ENCODE results near the gene NEIL3.
A peak's percentile ranks its signal among the peaks of the same experiment; 100 is the strongest.

Gene NEIL3

DNA sequence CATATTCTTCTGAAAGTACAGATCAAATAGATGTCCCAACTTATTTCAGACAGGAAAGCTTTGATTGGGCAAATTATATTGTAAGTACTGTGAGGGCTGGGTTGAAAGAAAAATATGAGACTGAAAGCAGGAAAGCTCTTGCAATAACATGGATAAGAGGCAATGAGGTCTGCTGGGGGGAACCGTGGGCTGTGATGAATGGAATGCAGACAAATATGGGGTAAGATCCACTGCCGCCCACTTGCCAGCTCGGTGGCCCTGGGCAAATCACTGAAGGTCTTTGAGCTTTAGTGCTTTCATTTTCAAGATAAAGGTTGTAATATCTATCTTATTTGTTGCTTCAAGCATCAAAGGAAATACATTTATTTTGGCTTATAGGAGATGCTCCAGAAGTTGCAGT lies 81.6 kb downstream of the NEIL3 start:
- H3K4me3 ChIP-seq, result no peak overlapping the region

DNA sequence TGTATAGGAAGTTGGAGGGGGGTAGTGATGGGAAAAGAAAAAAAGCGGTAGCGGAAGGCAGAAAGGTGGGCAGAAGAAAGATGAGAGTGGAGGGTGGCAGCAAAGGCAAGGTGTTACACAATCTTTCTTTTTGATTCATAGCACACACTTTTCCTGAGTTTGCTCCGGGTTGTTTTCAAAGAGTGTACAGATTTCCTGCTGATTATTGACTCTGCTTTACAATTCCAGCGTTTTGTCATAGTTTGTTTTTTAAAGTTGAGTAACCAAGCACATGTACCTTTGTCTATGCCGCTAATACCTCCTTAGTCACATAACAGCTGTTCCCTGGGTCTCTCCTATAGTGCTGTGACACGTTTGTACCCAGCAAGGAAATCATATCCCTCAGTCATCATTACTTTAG lies 82.3 kb downstream of the NEIL3 start:
- in situ Hi-C loops (cut with MboI; ENCODE audit: low sequenced_read_pairs), result no loop called here
- Histone ChIP-seq H3K9me3 (no peaks in the 10 kb centered on the region), H3K4me3 (no peak overlapping the region), H3K4me1 (no peaks in the 10 kb centered on the region), H3K36me3 (replicated peaks) (no peaks in the 10 kb centered on the region), H3K27me3 (ENCODE audit: low read depth) (no peaks in the 10 kb centered on the region)
- DNase-seq (ENCODE audit: low spot score in 2 of 2), result no peak

More for the DNA sequence above, 81.6 kb downstream of the NEIL3 start:
- Histone ChIP-seq H3K27me3 (ENCODE audit: low read depth) (no peaks in the 10 kb centered on the region), H3K36me3 (replicated peaks) (no peaks in the 10 kb centered on the region), H3K4me1 (no peaks in the 10 kb centered on the region; the same call in 1 of the 2 replicates), H3K9me3 (no peaks in the 10 kb centered on the region)
- in situ Hi-C loops (cut with MboI; ENCODE audit: low sequenced_read_pairs), result no loop called here
- DNase-seq (ENCODE audit: low spot score in 2 of 2), result no peak

DNA sequence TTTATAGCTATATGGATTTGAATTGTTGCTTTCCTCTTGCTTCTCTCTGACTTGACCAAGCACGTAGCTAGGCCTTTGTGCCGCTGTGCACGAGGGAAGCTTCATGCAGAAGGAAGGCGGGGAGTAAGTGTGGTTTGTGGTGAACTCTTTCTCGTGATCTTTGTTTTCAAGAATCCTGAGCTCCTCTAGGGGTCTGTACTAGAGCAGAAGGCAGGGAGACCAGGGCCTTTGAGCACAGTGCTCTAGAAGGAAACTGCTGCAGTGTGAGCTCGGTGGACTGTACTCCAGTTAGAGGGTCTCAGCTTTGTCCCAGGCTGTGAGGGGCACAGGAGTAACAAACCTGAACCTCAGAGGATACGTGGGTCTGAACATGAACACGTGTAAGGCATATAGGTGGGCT lies 83.6 kb downstream of the NEIL3 start:
- H3K9me3 ChIP-seq, result no peaks in the 10 kb centered on the region
- H3K4me1 ChIP-seq, result no peaks in the 10 kb centered on the region
- H3K27me3 ChIP-seq (ENCODE audit: low read depth), result no peaks in the 10 kb centered on the region
- in situ Hi-C loops (cut with MboI; ENCODE audit: low sequenced_read_pairs), result no loop called here
- DNase-seq (ENCODE audit: low spot score in 2 of 2), result no peak
- H3K36me3 ChIP-seq (replicated peaks), result no peaks in the 10 kb centered on the region
- H3K4me3 ChIP-seq, result no peak overlapping the region

GRCh38 chr4:177396352-177396751 lies 86.7 kb downstream of the NEIL3 start:
- no peaks in the 10 kb centered on the region for H3K36me3 ChIP-seq (replicated peaks)
- in situ Hi-C loops (cut with MboI; ENCODE audit: low sequenced_read_pairs), result no loop called here
- H3K9me3 ChIP-seq, result no peaks in the 10 kb centered on the region
- no peak overlapping the region for H3K4me3 ChIP-seq
- DNase-seq (ENCODE audit: low spot score in 2 of 2), result no peak
- no peaks in the 10 kb centered on the region for H3K4me1 ChIP-seq
- H3K27me3 ChIP-seq (ENCODE audit: low read depth), result no peaks in the 10 kb centered on the region

- in situ Hi-C loops (cut with MboI; ENCODE audit: low sequenced_read_pairs), result no loop called here
- Histone ChIP-seq H3K9me3 (no peaks in the 10 kb centered on the region), H3K4me3 (no peak overlapping the region), H3K36me3 (replicated peaks) (no peaks in the 10 kb centered on the region), H3K4me1 (no peaks in the 10 kb centered on the region), H3K27me3 (ENCODE audit: low read depth) (no peaks in the 10 kb centered on the region)
- no peak for DNase-seq (ENCODE audit: low spot score in 2 of 2)
Observed at GRCh38 chr4:177400030-177400429, 90.4 kb downstream of the NEIL3 start.

GRCh38 chr4:177401658-177402273 lies 92.1 kb downstream of the NEIL3 start:
- Histone ChIP-seq H3K9me3 (no peaks in the 10 kb centered on the region), H3K36me3 (replicated peaks) (no peaks in the 10 kb centered on the region), H3K27me3 (ENCODE audit: low read depth) (no peaks in the 10 kb centered on the region), H3K4me3 (no peak overlapping the region), H3K4me1 (no peaks in the 10 kb centered on the region)
- no peak for DNase-seq (ENCODE audit: low spot score in 2 of 2)
- in situ Hi-C loops (cut with MboI; ENCODE audit: low sequenced_read_pairs), result no loop called here

DNA sequence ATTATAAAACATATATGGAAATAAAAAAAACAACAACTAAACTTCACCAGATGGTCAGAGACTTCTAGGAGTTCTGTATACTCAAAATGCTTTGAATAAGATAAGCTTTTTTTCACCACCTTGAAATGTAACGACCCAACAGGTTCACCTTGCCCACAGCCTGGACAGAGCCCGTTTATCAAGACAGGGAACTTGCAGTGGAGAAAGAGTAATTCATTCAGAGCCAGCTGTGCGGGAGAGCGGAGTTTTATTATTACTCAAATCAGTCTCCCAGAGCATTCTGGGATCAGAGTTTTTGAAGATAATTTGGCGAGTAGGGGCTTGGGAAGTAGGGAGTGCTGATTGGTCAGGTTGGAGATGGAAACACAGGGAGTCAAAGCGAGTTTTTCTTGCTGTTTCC lies 94.1 kb downstream of the NEIL3 start:
- Histone ChIP-seq H3K9me3 (no peaks in the 10 kb centered on the region), H3K27me3 (ENCODE audit: low read depth) (no peaks in the 10 kb centered on the region), H3K4me1 (no peaks in the 10 kb centered on the region), H3K4me3 (no peak overlapping the region), H3K36me3 (replicated peaks) (no peaks in the 10 kb centered on the region)
- in situ Hi-C loops (cut with MboI; ENCODE audit: low sequenced_read_pairs), result no loop called here
- no peak for DNase-seq (ENCODE audit: low spot score in 2 of 2)

DNA sequence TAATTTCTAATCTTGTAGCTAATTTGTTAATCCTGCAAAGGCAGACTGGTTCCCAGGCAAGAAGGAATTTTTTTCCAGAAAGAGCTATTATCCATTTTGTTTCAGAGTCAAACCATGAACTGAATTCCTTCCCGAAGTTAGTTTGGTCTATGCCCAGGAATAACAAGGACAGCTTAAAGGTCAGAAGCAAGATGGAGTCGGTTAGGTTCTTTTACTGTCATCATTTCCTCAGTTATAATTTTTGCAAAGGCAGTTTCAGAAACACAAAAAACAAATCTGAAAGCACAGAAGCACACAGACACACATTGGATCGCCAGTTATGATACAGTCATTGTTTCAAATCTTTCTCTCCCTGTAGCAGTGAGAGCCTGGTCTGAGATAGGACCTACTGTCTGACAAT lies 94.7 kb downstream of the NEIL3 start:
- DNase-seq (ENCODE audit: low spot score in 2 of 2), result no peak
- H3K36me3 ChIP-seq (replicated peaks), result no peaks in the 10 kb centered on the region
- in situ Hi-C loops (cut with MboI; ENCODE audit: low sequenced_read_pairs), result no loop called here

GRCh38 chr4:177404986-177405385 lies 95.3 kb downstream of the NEIL3 start:
- no peak overlapping the region for H3K4me3 ChIP-seq
- in situ Hi-C loops (cut with MboI; ENCODE audit: low sequenced_read_pairs), result no loop called here
- H3K4me1 ChIP-seq, result no peaks in the 10 kb centered on the region
- no peaks in the 10 kb centered on the region for H3K27me3 ChIP-seq (ENCODE audit: low read depth)
- DNase-seq (ENCODE audit: low spot score in 2 of 2), result no peak
- H3K9me3 ChIP-seq, result no peaks in the 10 kb centered on the region
- no peaks in the 10 kb centered on the region for H3K36me3 ChIP-seq (replicated peaks)

More for the DNA sequence above, 94.7 kb downstream of the NEIL3 start:
- no peaks in the 10 kb centered on the region for H3K4me1 ChIP-seq
- H3K4me3 ChIP-seq, result no peak overlapping the region
- no peaks in the 10 kb centered on the region for H3K9me3 ChIP-seq
- no peaks in the 10 kb centered on the region for H3K27me3 ChIP-seq (ENCODE audit: low read depth)

DNA sequence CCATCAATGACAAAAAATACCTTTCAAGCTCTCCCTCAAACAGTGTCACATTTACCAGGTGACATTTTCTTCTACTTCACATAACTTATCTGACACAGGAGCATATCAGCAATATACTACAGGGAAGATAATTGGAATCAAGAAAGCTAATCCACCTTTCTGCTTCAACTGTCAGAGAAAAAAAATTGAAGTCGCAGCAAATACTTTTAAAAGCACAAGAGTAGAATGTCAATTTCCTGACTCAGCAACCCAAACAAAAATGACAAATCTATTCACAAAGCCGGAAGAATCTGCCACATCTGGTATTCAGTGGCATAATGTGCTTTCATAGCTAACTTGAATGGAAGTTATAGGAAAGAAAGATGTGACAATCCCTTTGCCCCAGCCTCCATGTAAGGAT lies 95.8 kb downstream of the NEIL3 start:
- in situ Hi-C loops (cut with MboI; ENCODE audit: low sequenced_read_pairs), result no loop called here
- no peak overlapping the region for H3K4me3 ChIP-seq
- no peak for DNase-seq (ENCODE audit: low spot score in 2 of 2)

DNA sequence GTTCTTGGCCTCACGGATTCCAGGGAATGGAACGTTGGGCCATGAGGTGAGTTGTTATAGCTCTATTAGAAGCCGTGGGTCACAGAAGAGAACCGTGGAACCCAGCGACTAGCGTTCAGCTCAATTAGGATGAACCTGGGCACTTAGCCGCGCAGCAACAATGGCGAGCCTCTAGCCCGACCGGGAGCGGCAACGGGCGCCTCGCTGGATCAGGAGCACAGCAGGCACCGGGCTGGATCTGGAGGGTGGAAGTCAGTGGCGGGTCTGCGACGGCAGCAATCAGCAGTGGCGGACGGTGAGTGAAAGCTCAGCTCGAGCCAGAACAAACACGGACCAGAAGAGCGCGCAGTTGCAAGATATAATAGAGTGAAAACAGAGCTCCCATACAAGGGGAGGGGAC lies 98.3 kb downstream of the NEIL3 start:
- no peak for DNase-seq (ENCODE audit: low spot score in 2 of 2)
- no peaks in the 10 kb centered on the region for H3K27me3 ChIP-seq (ENCODE audit: low read depth)
- in situ Hi-C loops (cut with MboI; ENCODE audit: low sequenced_read_pairs), result no loop called here
- H3K4me1 ChIP-seq, result no peaks in the 10 kb centered on the region
- H3K36me3 ChIP-seq (replicated peaks), result no peaks in the 10 kb centered on the region
- no peak overlapping the region for H3K4me3 ChIP-seq
- no peaks in the 10 kb centered on the region for H3K9me3 ChIP-seq

More for the DNA sequence above, 95.8 kb downstream of the NEIL3 start:
- H3K9me3 ChIP-seq, result no peaks in the 10 kb centered on the region
- no peaks in the 10 kb centered on the region for H3K27me3 ChIP-seq (ENCODE audit: low read depth)
- H3K4me1 ChIP-seq, result no peaks in the 10 kb centered on the region
- H3K36me3 ChIP-seq (replicated peaks), result no peaks in the 10 kb centered on the region

- no peaks in the 10 kb centered on the region for H3K27me3 ChIP-seq (ENCODE audit: low read depth)
- DNase-seq (ENCODE audit: low spot score in 2 of 2), result peak in 1 of 2 experiments; percentile 7
- no peaks in the 10 kb centered on the region for H3K36me3 ChIP-seq (replicated peaks)
- H3K4me3 ChIP-seq, result no peak overlapping the region
- no peaks in the 10 kb centered on the region for H3K4me1 ChIP-seq
- no peaks in the 10 kb centered on the region for H3K9me3 ChIP-seq
- in situ Hi-C loops (cut with MboI; ENCODE audit: low sequenced_read_pairs), result no loop called here
Observed at GRCh38 chr4:177410566-177410965, 100.9 kb downstream of the NEIL3 start.

DNA sequence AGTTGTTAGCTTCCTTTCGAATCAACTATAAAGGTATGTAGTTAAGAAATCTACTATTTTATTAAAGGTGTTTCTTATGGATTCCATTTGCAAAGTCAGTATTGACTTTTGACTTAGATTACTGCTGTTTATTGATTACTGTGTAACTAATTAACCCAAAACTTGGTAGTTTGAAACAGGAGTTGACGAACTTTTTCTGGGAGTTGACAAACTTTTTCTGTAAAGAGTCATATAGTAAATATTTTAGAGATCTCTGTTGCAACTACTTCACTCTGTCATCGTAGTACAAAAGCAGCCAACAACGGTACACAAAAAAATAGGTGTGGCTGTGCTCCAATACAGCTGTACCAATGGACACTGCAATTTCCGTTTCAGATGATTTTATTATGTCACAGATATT lies 102.3 kb downstream of the NEIL3 start:
- no peaks in the 10 kb centered on the region for H3K4me1 ChIP-seq
- in situ Hi-C loops (cut with MboI; ENCODE audit: low sequenced_read_pairs), result no loop called here
- no peaks in the 10 kb centered on the region for H3K27me3 ChIP-seq (ENCODE audit: low read depth)
- DNase-seq (ENCODE audit: low spot score in 2 of 2), result no peak
- H3K9me3 ChIP-seq, result no peaks in the 10 kb centered on the region
- no peak overlapping the region for H3K4me3 ChIP-seq
- no peaks in the 10 kb centered on the region for H3K36me3 ChIP-seq (replicated peaks)

Measured in HAP-1 (cell line).